Measurements from ENCODE around the gene ZDHHC8.

Gene ZDHHC8

GRCh38 chr22:20091690-20092476, 39.7 kb upstream of the ZDHHC8 start:
- TF ChIP-seq CTCF (IDR thresholded peaks at IDR 0.05; ENCODE audit: insufficient read depth, low read depth, low read length, missing control alignments), result no peak
- no peak overlapping the region for H3K4me3 ChIP-seq (ENCODE audit: low read length)
- DNase-seq (ENCODE audit: low read depth), result no peak

GRCh38 chr22:20092477-20092854, 39.1 kb upstream of the ZDHHC8 start:
- no peak overlapping the region for H3K4me3 ChIP-seq (ENCODE audit: low read length)
- no peak for DNase-seq (ENCODE audit: low read depth)
- no peak for TF ChIP-seq CTCF (IDR thresholded peaks at IDR 0.05; ENCODE audit: insufficient read depth, low read depth, low read length, missing control alignments)

GRCh38 chr22:20093418-20094196, 38.0 kb upstream of the ZDHHC8 start:
- DNase-seq (ENCODE audit: low read depth), result no peak

GRCh38 chr22:20094197-20094807, 37.3 kb upstream of the ZDHHC8 start:
- H3K4me3 ChIP-seq (ENCODE audit: low read length), result no peak overlapping the region
- TF ChIP-seq CTCF (IDR thresholded peaks at IDR 0.05; ENCODE audit: insufficient read depth, low read depth, low read length, missing control alignments), result no peak
- no peak for DNase-seq (ENCODE audit: low read depth)

More at GRCh38 chr22:20093418-20094196, 38.0 kb upstream of the ZDHHC8 start:
- TF ChIP-seq CTCF (IDR thresholded peaks at IDR 0.05; ENCODE audit: insufficient read depth, low read depth, low read length, missing control alignments), result no peak
- H3K4me3 ChIP-seq (ENCODE audit: low read length), result no peak overlapping the region

- H3K4me3 ChIP-seq (ENCODE audit: low read length), result no peak overlapping the region
- no peak for DNase-seq (ENCODE audit: low read depth)
- no peak for TF ChIP-seq CTCF (IDR thresholded peaks at IDR 0.05; ENCODE audit: insufficient read depth, low read depth, low read length, missing control alignments)
These were observed 36.1 kb upstream of the ZDHHC8 start for GRCh38 chr22:20095521-20095920.

GRCh38 chr22:20096574-20097420, 34.8 kb upstream of the ZDHHC8 start:
- no peak overlapping the region for H3K4me3 ChIP-seq (ENCODE audit: low read length)
- TF ChIP-seq CTCF (IDR thresholded peaks at IDR 0.05; ENCODE audit: insufficient read depth, low read depth, low read length, missing control alignments), result no peak
- no peak for DNase-seq (ENCODE audit: low read depth)

Measured in epithelial cell of esophagus (primary cell).